HepG2 (cell line): ENCODE results near the gene NOVA2. TPM values are rescaled to one million over a fixed set of nuclear protein-coding genes. Genes with fewer than 3 reads are reported as not detected.
A peak's percentile ranks its signal among the peaks of the same experiment; 100 is the strongest.

Experiments
- EP300 ChIP-seq, 3 experiments: sonication (generic) in 1 of 3; formaldehyde crosslinking in 1 of 3; IDR thresholded peaks; 2 replicates each; pipeline versions ENCODE4 v1.5.1 to v1.6.1; 2011 to 2020; ENCODE audit warnings: low read depth in 2 of 3, low read length in 2 of 3, borderline replicate concordance in 1 of 3, improper control_type of control experiment in 1 of 3, mild to moderate bottlenecking in 1 of 3, missing genetic modification reagents in 1 of 3, moderate library complexity in 1 of 3
- HES4 ChIP-seq: sonication (generic); formaldehyde crosslinking; IDR thresholded peaks from 2 replicates; pipeline ENCODE4 v1.9.0; 2021; ENCODE audit warnings: mild to moderate bottlenecking, missing genetic modification reagents, borderline replicate concordance
- KDM1A ChIP-seq: IDR thresholded peaks from 2 replicates; pipeline ENCODE4 v1.6.1; 2016; ENCODE audit warnings: missing compliant biosample characterization
- ZNF225 ChIP-seq: sonication (generic); formaldehyde crosslinking; IDR thresholded peaks from 2 replicates; pipeline ENCODE4 v1.4.0; 2020; ENCODE audit warnings: mild to moderate bottlenecking, missing genetic modification reagents
- ZNF326 ChIP-seq: sonication (generic); formaldehyde crosslinking; IDR thresholded peaks from 2 replicates; pipeline ENCODE4 v1.4.0; 2020; ENCODE audit warnings: missing genetic modification reagents, borderline replicate concordance
- polyA plus RNA-seq, 8 experiments: library from polyadenylated mRNA; depleted of rRNA in 3 of 8; stranded (reverse) in 7 of 8; unstranded in 1 of 8; fragments of >200 nt; fragmentation: Illumina TruSeq in 4 of 8; extraction: Trizol in 4 of 8; gene quantifications; 2 replicates each; pipeline versions ENCODE4 v1.2.1 to v1.2.3, GENCODE V29; 2011 to 2016; ENCODE audit warnings: low read depth in 4 of 8, missing spikeins in 1 of 8, mixed read lengths in 1 of 8; ENCODE audit not compliant: insufficient read depth in 1 of 8
- total RNA-seq, 5 experiments: library from RNA; depleted of rRNA; stranded (reverse); fragments of >200 nt; fragmentation: Illumina TruSeq; extraction: Trizol; gene quantifications; 2 replicates each; pipeline ENCODE4 v1.2.3, GENCODE V29; 2016; ENCODE audit warnings: low read depth in 1 of 5
- TF ChIP-seq, protein P1 (sequence below): sonication (generic); formaldehyde crosslinking; IDR thresholded peaks from 2 replicates; pipeline ENCODE4 v1.4.0; 2020; ENCODE audit warnings: missing genetic modification reagents, borderline replicate concordance
- TF ChIP-seq, protein P2 (sequence below): sonication (generic); formaldehyde crosslinking; IDR thresholded peaks from 2 replicates; pipeline ENCODE4 v1.4.0; 2020; ENCODE audit warnings: missing genetic modification reagents
- TF ChIP-seq, protein P3 (sequence below): IDR thresholded peaks from 2 replicates; pipeline ENCODE4 v1.6.1; 2016; ENCODE audit warnings: mild to moderate bottlenecking, missing biosample characterization, missing genetic modification reagents
- TF ChIP-seq, protein P4 (sequence below): sonication (generic); formaldehyde crosslinking; IDR thresholded peaks from 2 replicates; pipeline ENCODE4 v1.9.0; 2021; ENCODE audit warnings: missing genetic modification reagents, mild to moderate bottlenecking, borderline replicate concordance
- TF ChIP-seq, protein P5 (sequence below): sonication (generic); formaldehyde crosslinking; IDR thresholded peaks from 2 replicates; pipeline ENCODE4 v1.5.0; 2020; ENCODE audit warnings: mild to moderate bottlenecking, missing genetic modification reagents, borderline replicate concordance

The NOVA2 gene
- total and polyA plus RNA-seq, 2 of the 13 experiments (the other 11 are each of a cell fraction or from before 2014, with no cell fraction given): not detected

DNA sequence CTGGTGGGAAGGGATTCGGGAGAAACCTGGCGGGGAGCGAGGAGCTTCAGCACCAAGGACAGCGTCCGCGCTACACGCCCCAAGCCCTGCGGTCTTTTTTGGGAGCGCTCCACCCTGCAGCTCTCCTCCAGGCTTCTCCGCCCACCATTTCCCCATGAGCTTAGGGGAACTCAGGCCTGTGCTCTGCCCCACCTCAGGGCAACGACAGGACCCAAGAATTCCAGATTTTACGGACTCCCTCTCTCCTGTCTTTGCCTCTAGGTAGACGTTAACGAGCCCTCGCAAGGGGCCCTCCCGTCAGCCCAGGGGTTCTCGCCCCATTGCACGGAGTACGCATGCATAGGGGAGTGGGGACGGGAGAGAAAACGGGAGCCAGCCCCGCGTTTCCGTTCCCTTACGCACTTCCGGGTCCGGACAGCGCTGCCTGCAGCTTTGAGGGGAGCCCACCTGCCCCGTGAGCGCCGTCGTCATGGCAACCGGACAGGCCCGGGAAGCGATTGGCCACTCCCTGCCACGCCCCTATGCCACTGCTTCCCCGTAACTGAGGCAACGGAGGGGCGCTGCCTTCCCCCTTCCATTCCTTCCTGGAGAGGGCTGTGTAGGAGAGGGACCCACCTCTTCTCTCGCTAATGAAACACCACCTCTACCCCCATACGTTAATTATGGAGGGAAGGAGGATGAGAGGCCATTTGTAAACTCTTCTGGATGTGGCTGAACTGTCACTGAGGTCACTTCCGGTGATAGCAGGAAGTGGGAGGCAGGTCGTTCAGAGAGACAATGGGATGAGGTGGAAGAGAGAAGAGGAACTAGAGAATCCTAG lies 20.8 kb downstream of the NOVA2 start (continued):
- TF ChIP-seq, protein P1, sequence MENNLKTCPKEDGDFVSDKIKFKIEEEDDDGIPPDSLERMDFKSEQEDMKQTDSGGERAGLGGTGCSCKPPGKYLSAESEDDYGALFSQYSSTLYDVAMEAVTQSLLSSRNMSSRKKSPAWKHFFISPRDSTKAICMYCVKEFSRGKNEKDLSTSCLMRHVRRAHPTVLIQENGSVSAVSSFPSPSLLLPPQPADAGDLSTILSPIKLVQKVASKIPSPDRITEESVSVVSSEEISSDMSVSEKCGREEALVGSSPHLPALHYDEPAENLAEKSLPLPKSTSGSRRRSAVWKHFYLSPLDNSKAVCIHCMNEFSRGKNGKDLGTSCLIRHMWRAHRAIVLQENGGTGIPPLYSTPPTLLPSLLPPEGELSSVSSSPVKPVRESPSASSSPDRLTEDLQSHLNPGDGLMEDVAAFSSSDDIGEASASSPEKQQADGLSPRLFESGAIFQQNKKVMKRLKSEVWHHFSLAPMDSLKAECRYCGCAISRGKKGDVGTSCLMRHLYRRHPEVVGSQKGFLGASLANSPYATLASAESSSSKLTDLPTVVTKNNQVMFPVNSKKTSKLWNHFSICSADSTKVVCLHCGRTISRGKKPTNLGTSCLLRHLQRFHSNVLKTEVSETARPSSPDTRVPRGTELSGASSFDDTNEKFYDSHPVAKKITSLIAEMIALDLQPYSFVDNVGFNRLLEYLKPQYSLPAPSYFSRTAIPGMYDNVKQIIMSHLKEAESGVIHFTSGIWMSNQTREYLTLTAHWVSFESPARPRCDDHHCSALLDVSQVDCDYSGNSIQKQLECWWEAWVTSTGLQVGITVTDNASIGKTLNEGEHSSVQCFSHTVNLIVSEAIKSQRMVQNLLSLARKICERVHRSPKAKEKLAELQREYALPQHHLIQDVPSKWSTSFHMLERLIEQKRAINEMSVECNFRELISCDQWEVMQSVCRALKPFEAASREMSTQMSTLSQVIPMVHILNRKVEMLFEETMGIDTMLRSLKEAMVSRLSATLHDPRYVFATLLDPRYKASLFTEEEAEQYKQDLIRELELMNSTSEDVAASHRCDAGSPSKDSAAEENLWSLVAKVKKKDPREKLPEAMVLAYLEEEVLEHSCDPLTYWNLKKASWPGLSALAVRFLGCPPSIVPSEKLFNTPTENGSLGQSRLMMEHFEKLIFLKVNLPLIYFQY (CRISPR knock-in tag): no peak
- TF ChIP-seq, protein P2, sequence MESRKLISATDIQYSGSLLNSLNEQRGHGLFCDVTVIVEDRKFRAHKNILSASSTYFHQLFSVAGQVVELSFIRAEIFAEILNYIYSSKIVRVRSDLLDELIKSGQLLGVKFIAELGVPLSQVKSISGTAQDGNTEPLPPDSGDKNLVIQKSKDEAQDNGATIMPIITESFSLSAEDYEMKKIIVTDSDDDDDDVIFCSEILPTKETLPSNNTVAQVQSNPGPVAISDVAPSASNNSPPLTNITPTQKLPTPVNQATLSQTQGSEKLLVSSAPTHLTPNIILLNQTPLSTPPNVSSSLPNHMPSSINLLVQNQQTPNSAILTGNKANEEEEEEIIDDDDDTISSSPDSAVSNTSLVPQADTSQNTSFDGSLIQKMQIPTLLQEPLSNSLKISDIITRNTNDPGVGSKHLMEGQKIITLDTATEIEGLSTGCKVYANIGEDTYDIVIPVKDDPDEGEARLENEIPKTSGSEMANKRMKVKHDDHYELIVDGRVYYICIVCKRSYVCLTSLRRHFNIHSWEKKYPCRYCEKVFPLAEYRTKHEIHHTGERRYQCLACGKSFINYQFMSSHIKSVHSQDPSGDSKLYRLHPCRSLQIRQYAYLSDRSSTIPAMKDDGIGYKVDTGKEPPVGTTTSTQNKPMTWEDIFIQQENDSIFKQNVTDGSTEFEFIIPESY (CRISPR knock-in tag): peak; percentile 77; the same call in 1 of the 2 replicates
- TF ChIP-seq ZNF225 (CRISPR knock-in tag) (peak; percentile 73; the same call in 1 of the 2 replicates), HES4 (CRISPR knock-in tag) (peak; percentile 67; the same call in 1 of the 2 replicates), EP300 (IDR thresholded peaks at IDR 0.05; ENCODE audit: low read depth in 2 of 2, low read length in 2 of 2) (no peak), EP300 (CRISPR knock-in tag; IDR thresholded peaks at IDR 0.05; ENCODE audit: borderline replicate concordance) (no peak), KDM1A (CRISPR knock-in tag) (no peak), ZNF326 (no peak)
- TF ChIP-seq, protein P3, sequence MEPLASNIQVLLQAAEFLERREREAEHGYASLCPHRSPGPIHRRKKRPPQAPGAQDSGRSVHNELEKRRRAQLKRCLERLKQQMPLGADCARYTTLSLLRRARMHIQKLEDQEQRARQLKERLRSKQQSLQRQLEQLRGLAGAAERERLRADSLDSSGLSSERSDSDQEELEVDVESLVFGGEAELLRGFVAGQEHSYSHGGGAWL: peak; percentile 74; the same call in 1 of the 2 replicates
- TF ChIP-seq, protein P4, sequence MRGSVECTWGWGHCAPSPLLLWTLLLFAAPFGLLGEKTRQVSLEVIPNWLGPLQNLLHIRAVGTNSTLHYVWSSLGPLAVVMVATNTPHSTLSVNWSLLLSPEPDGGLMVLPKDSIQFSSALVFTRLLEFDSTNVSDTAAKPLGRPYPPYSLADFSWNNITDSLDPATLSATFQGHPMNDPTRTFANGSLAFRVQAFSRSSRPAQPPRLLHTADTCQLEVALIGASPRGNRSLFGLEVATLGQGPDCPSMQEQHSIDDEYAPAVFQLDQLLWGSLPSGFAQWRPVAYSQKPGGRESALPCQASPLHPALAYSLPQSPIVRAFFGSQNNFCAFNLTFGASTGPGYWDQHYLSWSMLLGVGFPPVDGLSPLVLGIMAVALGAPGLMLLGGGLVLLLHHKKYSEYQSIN (CRISPR knock-in tag): no peak
- TF ChIP-seq, protein P5, sequence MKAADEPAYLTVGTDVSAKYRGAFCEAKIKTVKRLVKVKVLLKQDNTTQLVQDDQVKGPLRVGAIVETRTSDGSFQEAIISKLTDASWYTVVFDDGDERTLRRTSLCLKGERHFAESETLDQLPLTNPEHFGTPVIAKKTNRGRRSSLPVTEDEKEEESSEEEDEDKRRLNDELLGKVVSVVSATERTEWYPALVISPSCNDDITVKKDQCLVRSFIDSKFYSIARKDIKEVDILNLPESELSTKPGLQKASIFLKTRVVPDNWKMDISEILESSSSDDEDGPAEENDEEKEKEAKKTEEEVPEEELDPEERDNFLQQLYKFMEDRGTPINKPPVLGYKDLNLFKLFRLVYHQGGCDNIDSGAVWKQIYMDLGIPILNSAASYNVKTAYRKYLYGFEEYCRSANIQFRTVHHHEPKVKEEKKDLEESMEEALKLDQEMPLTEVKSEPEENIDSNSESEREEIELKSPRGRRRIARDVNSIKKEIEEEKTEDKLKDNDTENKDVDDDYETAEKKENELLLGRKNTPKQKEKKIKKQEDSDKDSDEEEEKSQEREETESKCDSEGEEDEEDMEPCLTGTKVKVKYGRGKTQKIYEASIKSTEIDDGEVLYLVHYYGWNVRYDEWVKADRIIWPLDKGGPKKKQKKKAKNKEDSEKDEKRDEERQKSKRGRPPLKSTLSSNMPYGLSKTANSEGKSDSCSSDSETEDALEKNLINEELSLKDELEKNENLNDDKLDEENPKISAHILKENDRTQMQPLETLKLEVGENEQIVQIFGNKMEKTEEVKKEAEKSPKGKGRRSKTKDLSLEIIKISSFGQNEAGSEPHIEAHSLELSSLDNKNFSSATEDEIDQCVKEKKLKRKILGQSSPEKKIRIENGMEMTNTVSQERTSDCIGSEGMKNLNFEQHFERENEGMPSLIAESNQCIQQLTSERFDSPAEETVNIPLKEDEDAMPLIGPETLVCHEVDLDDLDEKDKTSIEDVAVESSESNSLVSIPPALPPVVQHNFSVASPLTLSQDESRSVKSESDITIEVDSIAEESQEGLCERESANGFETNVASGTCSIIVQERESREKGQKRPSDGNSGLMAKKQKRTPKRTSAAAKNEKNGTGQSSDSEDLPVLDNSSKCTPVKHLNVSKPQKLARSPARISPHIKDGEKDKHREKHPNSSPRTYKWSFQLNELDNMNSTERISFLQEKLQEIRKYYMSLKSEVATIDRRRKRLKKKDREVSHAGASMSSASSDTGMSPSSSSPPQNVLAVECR (CRISPR knock-in tag): peak; percentile 17; the same call in 1 of the 2 replicates
